D721Med (cell line): ENCODE results near the gene ATP6V1G3.
A peak's percentile ranks its signal among the peaks of the same experiment; 100 is the strongest.

ENCODE experiments used
- DNase-seq: peaks from one replicate; pipeline ENCODE4 v3.0.0; 2011; ENCODE audit warnings: low spot score; ENCODE audit not compliant: insufficient read length
- FAIRE-seq: peaks from 2 replicates; lab custom pipeline; 2011; peaks lifted over from hg19 to GRCh38; lab: Jason Lieb, UNC
- TF ChIP-seq, protein P1 (sequence below): IDR thresholded peaks from 2 replicates; pipeline ENCODE4 v1.5.1; 2012; ENCODE audit warnings: mild to moderate bottlenecking, control low read depth; ENCODE audit not compliant: insufficient read depth; ENCODE audit errors: missing control alignments

The ATP6V1G3 gene

DNA sequence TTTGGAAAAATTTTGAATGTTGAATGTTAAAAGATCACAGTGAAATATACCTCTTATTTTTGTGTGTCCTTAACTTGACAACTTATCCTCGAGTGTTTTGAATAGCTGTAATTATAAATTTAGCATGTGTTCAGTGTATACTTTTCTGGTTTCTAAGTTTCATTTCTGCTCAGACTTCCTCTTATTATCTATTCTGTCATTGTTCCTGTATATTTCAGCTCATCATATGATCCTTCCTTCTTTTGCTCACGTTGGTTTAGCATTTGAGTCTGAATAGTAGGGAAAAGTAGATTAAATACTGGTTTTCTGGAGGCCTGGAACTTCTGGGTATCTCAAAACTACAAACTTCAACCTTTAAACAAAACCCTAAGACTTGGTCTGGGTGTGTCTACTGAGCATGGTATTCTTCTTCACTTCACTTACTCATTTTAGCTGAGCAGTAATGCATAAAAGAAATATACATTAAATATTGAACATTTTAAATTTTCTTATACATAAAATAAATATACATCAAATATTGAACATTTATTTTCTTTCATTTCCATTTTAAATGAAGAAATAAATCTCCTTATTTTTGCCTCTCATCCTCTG, 3.3 kb upstream of the ATP6V1G3 start:
- TF ChIP-seq, protein P1, sequence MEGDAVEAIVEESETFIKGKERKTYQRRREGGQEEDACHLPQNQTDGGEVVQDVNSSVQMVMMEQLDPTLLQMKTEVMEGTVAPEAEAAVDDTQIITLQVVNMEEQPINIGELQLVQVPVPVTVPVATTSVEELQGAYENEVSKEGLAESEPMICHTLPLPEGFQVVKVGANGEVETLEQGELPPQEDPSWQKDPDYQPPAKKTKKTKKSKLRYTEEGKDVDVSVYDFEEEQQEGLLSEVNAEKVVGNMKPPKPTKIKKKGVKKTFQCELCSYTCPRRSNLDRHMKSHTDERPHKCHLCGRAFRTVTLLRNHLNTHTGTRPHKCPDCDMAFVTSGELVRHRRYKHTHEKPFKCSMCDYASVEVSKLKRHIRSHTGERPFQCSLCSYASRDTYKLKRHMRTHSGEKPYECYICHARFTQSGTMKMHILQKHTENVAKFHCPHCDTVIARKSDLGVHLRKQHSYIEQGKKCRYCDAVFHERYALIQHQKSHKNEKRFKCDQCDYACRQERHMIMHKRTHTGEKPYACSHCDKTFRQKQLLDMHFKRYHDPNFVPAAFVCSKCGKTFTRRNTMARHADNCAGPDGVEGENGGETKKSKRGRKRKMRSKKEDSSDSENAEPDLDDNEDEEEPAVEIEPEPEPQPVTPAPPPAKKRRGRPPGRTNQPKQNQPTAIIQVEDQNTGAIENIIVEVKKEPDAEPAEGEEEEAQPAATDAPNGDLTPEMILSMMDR = no peak
- FAIRE-seq (peak; percentile 95), DNase-seq (no peak)

DNA sequence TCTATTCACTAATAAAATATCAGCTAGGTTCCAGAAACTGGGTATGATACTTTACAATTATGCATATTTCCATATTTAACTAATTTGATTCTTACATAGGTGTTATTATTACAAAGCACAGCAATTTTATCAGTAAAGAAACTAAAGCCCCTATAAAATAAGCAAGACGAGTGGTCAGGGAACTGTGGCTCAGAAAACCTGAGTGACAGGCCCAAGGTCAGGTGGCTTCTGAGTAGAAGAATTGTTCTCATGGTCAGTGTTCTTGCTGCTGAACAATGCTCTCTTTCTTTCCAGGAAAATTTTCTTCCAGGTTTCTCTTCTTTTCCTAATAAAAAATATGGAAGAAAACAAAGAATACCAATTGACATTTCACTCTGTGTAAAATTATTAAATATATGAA, 2.2 kb upstream of the ATP6V1G3 start:
- FAIRE-seq (peak; percentile 58), DNase-seq (no peak)
- TF ChIP-seq, protein P1 = no peak

DNA sequence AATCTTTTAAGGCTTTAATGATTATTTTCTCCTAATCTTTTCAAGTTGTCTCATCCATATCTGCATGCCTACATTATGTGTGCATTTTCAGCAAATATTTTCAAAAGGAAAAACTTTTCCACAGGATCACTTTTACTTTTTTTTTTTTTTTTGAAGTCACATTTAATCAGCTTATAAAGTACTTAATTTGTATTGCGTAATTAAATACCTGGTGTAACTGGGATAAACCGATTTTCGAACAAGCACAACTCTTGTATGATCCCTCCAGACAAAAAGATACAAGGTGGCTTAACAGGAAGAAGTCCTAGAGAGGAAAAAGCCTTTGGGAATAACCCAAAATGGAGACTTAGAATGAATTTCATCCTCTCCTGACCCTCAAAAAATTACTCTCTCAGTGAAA, 1.3 kb upstream of the ATP6V1G3 start:
- DNase-seq (no peak), FAIRE-seq (peak; percentile 99)
- TF ChIP-seq, protein P1 = no peak

DNA sequence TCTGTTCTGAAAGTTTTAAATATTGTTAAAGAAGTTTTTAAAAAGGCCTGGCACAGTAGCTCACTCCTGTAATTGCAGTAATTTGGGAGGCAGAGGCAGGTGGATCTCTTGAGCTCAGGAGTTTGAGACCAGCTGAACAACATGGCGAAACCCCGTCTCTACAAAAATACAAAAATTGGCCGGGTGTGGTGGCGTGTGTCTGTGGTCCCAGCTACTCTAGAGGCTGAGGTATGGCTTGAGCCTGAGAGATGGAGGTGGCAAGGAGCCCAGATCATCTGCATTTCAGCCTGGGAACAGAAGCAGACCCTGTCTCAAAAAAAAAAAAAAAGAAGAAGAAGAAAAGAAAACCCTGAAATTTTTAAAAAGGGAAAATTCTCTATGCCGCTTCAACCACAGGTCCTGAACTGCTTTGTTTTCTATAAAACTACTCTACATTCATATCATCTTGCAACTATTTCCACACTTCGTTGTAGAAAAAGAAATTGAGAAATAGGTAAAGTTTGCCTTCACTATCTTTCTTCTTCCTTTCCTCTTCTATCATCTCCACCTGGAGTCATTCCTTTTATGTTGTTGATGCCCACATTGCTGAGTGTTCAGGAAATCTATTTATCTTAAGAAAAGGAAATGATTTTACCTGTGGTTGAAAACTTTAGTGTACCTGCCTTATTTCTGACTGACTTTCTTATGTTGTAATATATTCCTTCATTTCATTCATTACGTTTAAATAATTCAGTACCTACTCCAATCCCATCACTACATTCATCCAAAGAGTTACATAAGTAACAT, 1.7 kb downstream of the ATP6V1G3 start:
- no peak for DNase-seq
- TF ChIP-seq, protein P1 = no peak
- FAIRE-seq = peak; percentile 88

DNA sequence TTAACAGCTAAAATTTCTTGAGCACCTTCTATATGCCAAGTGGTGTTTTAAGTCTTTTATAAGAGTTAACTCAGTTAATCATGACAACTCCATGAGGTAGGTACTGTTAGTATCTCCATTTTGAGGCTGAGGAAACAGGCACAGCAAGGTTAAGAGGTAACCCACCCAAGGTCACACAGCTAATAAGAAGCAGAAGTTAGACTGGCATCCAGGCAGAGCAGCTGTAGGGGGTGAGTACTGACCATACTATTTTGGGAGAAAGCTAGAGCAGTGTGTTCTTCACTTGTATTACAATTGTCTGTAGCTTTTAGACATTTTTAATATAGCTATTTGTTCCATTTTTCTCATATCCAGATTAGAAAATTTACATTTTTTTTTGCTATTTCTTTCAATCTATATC, 4.8 kb downstream of the ATP6V1G3 start:
- DNase-seq (no peak), FAIRE-seq (peak; percentile 60)
- TF ChIP-seq, protein P1 = no peak

DNA sequence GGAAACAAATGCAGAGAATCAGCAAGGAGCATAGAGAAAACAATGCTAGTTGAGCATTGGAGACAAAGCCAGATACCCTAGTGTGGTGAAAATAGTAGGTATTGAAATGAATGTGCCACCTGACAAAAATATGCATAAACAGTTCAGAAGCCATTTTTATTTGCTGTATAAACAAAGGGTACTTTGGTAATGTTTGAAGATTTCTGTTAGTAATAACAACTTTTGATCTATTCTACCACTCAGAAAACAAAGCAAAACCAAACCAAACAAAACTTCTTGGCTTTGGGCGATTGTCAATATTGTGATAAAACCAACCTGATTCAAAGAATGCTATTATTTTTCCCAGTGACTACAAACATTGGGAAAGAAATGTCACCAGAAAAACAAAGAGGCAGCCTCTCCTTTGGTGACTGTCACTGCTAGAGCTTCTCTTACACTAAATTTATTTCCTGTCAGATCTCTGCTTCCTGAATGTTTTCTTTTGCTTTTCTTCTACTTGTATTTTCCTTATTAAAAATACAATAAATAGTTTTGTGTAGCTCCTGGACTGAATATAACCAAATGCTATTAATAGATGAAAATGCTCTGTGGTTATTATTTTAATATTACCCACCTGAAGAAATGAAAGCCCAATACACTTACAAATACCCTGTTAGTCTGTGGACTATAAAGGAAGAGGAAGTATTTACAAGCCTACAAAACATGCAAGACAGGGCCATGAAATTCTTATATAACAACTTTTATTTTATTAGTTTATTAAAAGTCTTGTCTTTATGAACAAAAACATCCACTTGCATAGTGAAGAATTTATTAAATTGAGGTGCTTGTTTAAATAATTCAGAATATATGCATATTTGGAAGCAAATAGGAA, 5.7 kb downstream of the ATP6V1G3 start:
- TF ChIP-seq, protein P1 = no peak
- FAIRE-seq (peak; percentile 16), DNase-seq (no peak)
